PC-9 (cell line): ENCODE measurements around the gene NPHP4.

Experiments
- EZH2 ChIP-seq: fragments of 200-600 bp; sonication (generic); IDR thresholded peaks from 2 replicates; pipeline ENCODE4 v1.8.0; 2017; ENCODE audit warnings: antibody characterized with exemption, low read depth
- TF ChIP-seq, protein P1 (sequence below): fragments of 200-600 bp; sonication (generic); conservative IDR thresholded peaks from 2 replicates; pipeline ENCODE4 v1.6.1; 2017; ENCODE audit warnings: mixed run types, antibody characterized with exemption, mild to moderate bottlenecking, moderate library complexity

DNA sequence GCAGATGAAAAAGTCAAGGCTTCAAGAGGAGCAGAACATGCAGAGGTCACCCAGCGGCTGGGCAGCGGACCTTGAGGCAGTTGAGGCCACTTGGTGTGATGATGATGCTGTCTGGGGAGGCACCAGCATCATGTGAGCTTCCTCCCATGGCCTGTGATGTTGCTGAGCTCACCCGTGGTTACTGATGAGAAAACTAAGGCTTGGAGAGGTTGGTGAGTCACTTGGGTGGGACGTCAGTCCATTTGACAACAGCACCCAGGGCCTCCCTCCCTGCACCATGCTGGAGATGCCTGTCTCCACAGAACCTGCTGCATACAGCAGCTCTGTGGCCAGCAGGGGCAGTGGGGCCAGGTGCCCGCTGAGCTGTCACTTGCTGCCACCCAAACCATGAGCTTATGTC, 146.8 kb downstream of the NPHP4 start:
- TF ChIP-seq, protein P1, sequence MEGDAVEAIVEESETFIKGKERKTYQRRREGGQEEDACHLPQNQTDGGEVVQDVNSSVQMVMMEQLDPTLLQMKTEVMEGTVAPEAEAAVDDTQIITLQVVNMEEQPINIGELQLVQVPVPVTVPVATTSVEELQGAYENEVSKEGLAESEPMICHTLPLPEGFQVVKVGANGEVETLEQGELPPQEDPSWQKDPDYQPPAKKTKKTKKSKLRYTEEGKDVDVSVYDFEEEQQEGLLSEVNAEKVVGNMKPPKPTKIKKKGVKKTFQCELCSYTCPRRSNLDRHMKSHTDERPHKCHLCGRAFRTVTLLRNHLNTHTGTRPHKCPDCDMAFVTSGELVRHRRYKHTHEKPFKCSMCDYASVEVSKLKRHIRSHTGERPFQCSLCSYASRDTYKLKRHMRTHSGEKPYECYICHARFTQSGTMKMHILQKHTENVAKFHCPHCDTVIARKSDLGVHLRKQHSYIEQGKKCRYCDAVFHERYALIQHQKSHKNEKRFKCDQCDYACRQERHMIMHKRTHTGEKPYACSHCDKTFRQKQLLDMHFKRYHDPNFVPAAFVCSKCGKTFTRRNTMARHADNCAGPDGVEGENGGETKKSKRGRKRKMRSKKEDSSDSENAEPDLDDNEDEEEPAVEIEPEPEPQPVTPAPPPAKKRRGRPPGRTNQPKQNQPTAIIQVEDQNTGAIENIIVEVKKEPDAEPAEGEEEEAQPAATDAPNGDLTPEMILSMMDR = no peak
- TF ChIP-seq EZH2 = no peak
